IPS-18c (cell line): Measurements from ENCODE around the gene TRMO.

ENCODE experiments used
- H3K4me3 ChIP-seq: 2 replicates; pipeline ENCODE4 v1.7.0; 2013; ENCODE audit warnings: low read depth, mild to moderate bottlenecking, low read length, moderate library complexity; ENCODE audit not compliant: insufficient read depth
- H3K9me3 ChIP-seq: one replicate; pipeline ENCODE4 v1.6.1; 2013; ENCODE audit warnings: mild to moderate bottlenecking, low read length, moderate library complexity; ENCODE audit not compliant: control insufficient read depth, insufficient read depth

Gene TRMO

DNA sequence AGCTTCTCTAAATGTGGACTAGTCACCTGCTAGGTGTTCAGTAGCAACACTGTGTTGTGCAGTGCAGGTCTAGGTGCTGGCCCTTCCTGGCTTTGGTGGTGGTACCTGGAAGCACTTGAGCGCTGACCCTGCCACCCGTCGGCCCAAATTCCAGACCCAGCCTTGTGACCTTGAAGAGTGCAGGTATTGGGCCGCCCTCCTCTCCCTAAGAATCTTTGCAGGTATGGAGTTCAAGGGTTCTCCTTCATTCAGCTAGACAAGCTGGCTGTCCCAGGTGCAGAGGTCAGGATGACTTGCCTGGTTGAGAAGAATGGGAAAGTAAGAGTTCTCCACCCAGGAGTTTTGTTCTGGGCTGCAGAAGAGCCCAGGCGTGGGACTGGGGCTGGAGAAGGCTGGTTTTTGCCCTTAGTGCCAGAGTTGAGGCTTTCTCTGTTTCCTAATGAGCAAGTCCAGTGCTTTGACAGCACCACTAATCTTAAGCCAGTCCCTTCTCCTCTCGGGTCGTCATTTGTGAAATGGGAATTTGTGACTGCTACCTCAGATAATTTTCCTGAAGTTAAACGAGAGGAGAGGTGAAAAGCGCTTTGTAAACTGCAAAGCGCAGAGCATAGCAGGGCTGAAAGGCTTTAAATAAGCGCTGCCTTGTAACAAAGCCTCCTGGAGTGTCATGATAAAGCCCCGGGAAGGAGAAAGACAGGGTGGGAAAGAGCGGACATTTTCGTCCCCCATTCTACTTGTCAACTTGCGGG lies 65.3 kb downstream of the TRMO start:
- Histone ChIP-seq H3K9me3 (no peaks in the 10 kb centered on the region), H3K4me3 (no peak overlapping the region)

DNA sequence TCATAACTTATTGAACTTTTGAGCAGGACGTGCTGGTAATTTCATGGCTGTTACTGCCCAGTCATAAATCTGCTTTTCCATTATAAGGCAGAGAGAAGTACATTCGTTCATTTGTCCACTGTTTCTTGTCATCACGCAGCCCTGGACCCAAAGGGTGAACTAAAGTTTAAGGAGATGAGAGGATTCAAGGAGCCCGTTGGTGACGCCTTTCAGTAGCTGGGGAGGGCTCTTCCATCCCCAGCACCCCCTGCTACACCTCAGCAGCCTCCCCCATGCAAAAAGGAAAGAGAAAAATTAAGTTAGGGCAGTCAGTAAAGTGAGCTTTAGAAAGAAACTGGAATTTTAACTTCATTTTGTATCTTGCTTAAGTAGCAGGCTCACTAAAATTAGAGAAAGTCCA lies 66.4 kb downstream of the TRMO start:
- no peak overlapping the region for H3K4me3 ChIP-seq
- H3K9me3 ChIP-seq: no peaks in the 10 kb centered on the region

DNA sequence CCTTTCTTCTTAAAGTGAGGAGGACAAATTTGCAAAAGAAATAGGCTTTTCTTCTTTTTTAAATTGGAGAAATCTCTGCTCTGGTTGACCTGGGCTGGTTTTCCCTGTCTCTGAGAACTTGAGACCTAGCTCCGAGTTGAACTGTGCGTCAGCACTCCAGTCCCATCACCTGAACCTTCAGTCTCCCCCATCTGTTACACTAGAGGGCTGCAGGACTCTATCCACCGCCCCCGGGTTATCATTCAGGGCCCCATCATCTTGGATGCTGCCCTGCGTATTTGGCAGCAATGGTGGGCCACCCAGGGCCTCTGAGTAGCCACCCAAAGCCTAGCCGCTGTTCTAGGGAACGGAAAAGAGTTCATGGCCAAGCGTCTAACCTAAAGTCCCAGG lies 66.8 kb downstream of the TRMO start:
- Histone ChIP-seq H3K9me3 (no peaks in the 10 kb centered on the region), H3K4me3 (no peak overlapping the region)

DNA sequence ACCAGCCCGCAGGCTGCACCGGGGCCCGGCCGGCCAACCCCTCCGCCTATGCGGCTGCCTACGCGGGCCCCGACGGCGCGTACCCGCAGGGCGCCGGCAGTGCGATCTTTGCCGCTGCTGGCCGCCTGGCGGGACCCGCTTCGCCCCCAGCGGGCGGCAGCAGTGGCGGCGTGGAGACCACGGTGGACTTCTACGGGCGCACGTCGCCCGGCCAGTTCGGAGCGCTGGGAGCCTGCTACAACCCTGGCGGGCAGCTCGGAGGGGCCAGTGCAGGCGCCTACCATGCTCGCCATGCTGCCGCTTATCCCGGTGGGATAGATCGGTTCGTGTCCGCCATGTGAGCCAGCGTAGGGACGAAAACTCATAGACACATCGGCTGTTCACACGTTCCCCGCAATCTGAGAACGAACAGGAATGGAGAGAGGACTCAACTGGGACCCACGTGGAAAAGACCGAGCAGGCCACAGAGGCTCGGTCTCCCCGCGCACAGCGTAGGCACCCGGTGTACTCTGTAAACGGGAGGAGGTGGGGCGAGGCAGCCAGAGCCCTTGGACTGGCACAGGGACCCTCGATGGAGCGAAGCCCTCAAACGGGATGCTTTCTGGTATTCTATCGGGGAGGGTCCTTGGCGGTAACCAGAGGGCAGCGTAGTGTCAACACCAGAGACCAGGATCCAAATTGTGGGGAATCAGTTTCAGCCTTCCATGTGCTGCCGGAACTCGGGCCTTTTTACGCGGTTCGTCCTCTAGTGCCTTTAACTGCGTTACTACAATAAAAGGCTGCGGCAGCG lies 67.4 kb downstream of the TRMO start:
- Histone ChIP-seq H3K9me3 (no peaks in the 10 kb centered on the region), H3K4me3 (peak overlapping the region; percentile 28)
